ENCODE results near the gene SPATA13.

The SPATA13 gene

GRCh38 chr13:24133021-24133795 lies 27.3 kb upstream of the SPATA13 start:
- TF ChIP-seq TEAD4 (IDR thresholded peaks at IDR 0.05) (no peak), YY1 (IDR thresholded peaks at IDR 0.05; ENCODE audit: low read depth) (no peak), CEBPB (IDR thresholded peaks at IDR 0.05) (no peak), NFIC (IDR thresholded peaks at IDR 0.05) (no peak), TCF12 (IDR thresholded peaks at IDR 0.05; ENCODE audit: low read depth) (no peak), REST (IDR thresholded peaks at IDR 0.05; ENCODE audit: low read depth) (no peak), EGR1 (IDR thresholded peaks at IDR 0.05) (no peak), USF1 (IDR thresholded peaks at IDR 0.05) (no peak), EP300 (IDR thresholded peaks at IDR 0.05; ENCODE audit: borderline replicate concordance) (no peak), ZBTB7A (IDR thresholded peaks at IDR 0.05; ENCODE audit: low read depth) (no peak), RAD21 (IDR thresholded peaks at IDR 0.05; ENCODE audit: low read depth) (no peak), CREB1 (IDR thresholded peaks at IDR 0.05; ENCODE audit: low read depth) (no peak), FOXM1 (IDR thresholded peaks at IDR 0.05; ENCODE audit: borderline replicate concordance, low read depth) (no peak), MAX (IDR thresholded peaks at IDR 0.05) (no peak), TAF1 (IDR thresholded peaks at IDR 0.05; ENCODE audit: low read depth) (no peak)

GRCh38 chr13:24134231-24134630 lies 26.3 kb upstream of the SPATA13 start:
- TF ChIP-seq CEBPB (IDR thresholded peaks at IDR 0.05) (no peak), NFIC (IDR thresholded peaks at IDR 0.05) (no peak), REST (IDR thresholded peaks at IDR 0.05; ENCODE audit: low read depth) (no peak), EGR1 (IDR thresholded peaks at IDR 0.05) (no peak), RAD21 (IDR thresholded peaks at IDR 0.05; ENCODE audit: low read depth) (no peak), MAX (IDR thresholded peaks at IDR 0.05) (no peak), YY1 (IDR thresholded peaks at IDR 0.05; ENCODE audit: low read depth) (no peak), ZBTB7A (IDR thresholded peaks at IDR 0.05; ENCODE audit: low read depth) (no peak), FOXM1 (IDR thresholded peaks at IDR 0.05; ENCODE audit: borderline replicate concordance, low read depth) (no peak), TAF1 (IDR thresholded peaks at IDR 0.05; ENCODE audit: low read depth) (no peak), CREB1 (IDR thresholded peaks at IDR 0.05; ENCODE audit: low read depth) (no peak), USF1 (IDR thresholded peaks at IDR 0.05) (no peak), EP300 (IDR thresholded peaks at IDR 0.05; ENCODE audit: borderline replicate concordance) (no peak), TEAD4 (IDR thresholded peaks at IDR 0.05) (no peak), TCF12 (IDR thresholded peaks at IDR 0.05; ENCODE audit: low read depth) (no peak)

GRCh38 chr13:24134757-24135156 lies 25.8 kb upstream of the SPATA13 start:
- TF ChIP-seq CREB1 (IDR thresholded peaks at IDR 0.05; ENCODE audit: low read depth) (no peak), YY1 (IDR thresholded peaks at IDR 0.05; ENCODE audit: low read depth) (no peak), EP300 (IDR thresholded peaks at IDR 0.05; ENCODE audit: borderline replicate concordance) (no peak)

GRCh38 chr13:24135674-24136300 lies 24.7 kb upstream of the SPATA13 start:
- TF ChIP-seq TAF1 (IDR thresholded peaks at IDR 0.05; ENCODE audit: low read depth), result no peak
- no peak for TF ChIP-seq TCF12 (IDR thresholded peaks at IDR 0.05; ENCODE audit: low read depth)
- TF ChIP-seq NFIC (IDR thresholded peaks at IDR 0.05), result no peak
- no peak for TF ChIP-seq EP300 (IDR thresholded peaks at IDR 0.05; ENCODE audit: borderline replicate concordance)
- TF ChIP-seq REST (IDR thresholded peaks at IDR 0.05; ENCODE audit: low read depth), result no peak
- TF ChIP-seq EGR1 (IDR thresholded peaks at IDR 0.05), result no peak
